Fibroblast of villous mesenchyme (primary cell): ENCODE measurements around the gene TMEM86A. TPM values are rescaled to one million over a fixed set of nuclear protein-coding genes. Genes with fewer than 3 reads are reported as not detected.

Source experiments
- DNase-seq: peaks from one replicate; pipeline ENCODE4 v3.0.0-alpha.2; 2010; ENCODE audit warnings: low read depth
- H3K4me3 ChIP-seq: 2 replicates; pipeline ENCODE4 v1.5.1; 2011; ENCODE audit warnings: low read depth, mild to moderate bottlenecking, low read length
- total RNA-seq: library from RNA; depleted of rRNA; stranded (reverse); fragments of >200 nt; gene quantifications from 2 replicates; pipeline ENCODE4 v1.2.3, GENCODE V29; 2012
- TF ChIP-seq, protein P1 (sequence below): IDR thresholded peaks from 2 replicates; pipeline ENCODE4 v1.5.1; 2012; ENCODE audit warnings: low read depth, mild to moderate bottlenecking, low read length; ENCODE audit not compliant: insufficient read depth

The TMEM86A gene
- total RNA-seq, 1 donor: 0.43 TPM

DNA sequence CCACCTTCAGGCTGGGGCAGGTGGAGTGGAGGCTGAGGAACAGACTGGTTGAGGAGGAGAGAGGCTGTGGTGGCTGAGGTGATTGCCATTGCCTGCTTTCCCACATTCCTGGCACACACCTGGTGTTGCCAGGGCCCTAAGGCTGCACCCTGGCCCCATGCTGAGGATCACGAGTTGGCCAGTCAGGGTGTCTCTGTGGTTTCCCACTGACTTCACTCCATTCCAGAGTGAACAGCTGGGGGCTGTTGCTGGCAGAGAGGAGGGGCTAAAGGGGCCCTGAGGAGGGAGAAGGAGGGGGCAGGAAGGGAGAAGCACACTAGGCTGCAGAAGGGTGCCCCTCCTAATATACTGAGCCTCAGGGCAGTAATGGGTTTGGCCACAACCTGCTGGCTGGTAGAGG, 1.8 kb downstream of the TMEM86A start:
- TF ChIP-seq, protein P1, sequence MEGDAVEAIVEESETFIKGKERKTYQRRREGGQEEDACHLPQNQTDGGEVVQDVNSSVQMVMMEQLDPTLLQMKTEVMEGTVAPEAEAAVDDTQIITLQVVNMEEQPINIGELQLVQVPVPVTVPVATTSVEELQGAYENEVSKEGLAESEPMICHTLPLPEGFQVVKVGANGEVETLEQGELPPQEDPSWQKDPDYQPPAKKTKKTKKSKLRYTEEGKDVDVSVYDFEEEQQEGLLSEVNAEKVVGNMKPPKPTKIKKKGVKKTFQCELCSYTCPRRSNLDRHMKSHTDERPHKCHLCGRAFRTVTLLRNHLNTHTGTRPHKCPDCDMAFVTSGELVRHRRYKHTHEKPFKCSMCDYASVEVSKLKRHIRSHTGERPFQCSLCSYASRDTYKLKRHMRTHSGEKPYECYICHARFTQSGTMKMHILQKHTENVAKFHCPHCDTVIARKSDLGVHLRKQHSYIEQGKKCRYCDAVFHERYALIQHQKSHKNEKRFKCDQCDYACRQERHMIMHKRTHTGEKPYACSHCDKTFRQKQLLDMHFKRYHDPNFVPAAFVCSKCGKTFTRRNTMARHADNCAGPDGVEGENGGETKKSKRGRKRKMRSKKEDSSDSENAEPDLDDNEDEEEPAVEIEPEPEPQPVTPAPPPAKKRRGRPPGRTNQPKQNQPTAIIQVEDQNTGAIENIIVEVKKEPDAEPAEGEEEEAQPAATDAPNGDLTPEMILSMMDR: no peak
- no peak for DNase-seq
- no peak overlapping the region for H3K4me3 ChIP-seq

DNA sequence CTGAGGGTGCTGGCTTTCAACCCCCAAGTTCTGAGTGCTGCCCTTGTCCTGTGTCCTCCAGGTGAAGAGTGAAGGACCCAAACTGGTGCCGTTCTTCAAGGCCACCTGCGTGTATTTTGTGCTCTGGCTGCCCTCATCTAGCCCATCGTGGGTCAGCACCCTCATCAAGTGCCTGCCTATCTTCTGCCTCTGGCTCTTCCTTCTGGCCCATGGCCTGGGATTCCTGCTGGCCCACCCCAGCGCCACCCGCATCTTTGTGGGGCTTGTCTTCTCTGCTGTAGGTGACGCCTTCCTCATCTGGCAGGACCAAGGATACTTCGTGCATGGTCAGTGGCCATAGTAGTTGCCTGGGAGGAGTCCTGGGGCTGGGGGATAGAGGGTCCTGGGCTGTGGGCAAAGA, 2.3 kb downstream of the TMEM86A start:
- DNase-seq: no peak
- TF ChIP-seq, protein P1: no peak
- H3K4me3 ChIP-seq: no peak overlapping the region

DNA sequence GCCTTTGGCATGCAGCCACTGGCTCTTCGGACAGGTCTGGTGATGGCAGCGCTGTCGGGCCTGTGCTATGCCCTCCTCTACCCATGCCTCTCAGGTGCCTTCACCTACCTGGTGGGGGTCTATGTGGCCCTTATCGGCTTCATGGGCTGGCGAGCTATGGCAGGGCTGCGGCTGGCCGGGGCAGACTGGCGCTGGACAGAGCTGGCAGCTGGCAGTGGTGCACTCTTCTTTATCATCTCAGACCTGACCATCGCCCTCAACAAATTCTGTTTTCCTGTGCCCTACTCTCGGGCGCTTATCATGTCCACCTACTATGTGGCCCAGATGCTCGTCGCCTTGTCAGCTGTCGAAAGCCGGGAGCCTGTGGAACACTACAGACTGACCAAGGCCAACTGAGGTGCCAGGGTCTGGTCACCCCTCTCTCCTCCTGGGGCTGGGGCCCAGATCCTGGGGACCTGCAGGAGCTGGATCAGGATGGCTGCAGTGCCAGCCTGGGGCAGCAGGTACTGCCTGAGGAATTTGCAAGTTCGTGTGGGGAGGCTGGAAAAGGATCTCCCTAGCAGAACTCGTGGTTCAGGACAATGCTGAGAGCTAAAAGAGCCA, 3.1 kb downstream of the TMEM86A start:
- DNase-seq: no peak
- TF ChIP-seq, protein P1: no peak
- no peak overlapping the region for H3K4me3 ChIP-seq

DNA sequence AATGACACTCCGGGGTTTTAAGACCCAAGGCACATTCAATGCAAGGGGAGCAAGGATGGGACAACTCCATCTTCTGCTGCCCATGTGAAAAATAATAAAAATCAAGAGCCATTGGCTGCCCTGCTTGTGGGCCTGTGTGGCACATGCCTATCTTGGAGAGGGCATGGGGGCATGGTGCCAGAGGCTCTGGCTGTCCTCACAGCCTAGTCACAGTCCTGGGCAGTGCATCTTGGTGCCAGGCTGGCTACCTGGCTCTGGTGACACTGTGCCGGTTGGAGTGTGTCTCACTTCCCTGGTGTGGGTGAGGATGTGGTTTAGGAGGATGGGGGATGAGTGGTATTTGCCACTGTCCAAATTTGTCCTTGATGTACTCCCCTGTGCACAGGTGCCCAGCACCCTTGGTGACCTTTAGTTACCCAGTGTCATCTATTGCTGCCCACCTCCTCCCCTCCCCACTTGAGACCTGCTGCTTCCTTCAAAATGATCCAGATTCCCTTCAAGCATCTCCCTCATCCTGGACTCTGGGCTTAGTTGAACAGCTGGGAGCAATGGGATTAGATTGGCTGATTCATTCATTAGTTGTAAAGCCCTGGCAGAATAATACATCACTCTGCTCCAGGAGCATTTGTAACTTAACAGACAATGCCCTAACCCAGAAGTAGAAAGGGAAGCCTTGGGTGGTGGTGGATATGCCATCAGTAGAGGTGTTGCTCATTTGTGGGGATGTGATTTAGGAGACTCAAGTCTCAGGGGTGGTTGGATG, 4.6 kb downstream of the TMEM86A start:
- H3K4me3 ChIP-seq: no peak overlapping the region
- TF ChIP-seq, protein P1: no peak
- no peak for DNase-seq

DNA sequence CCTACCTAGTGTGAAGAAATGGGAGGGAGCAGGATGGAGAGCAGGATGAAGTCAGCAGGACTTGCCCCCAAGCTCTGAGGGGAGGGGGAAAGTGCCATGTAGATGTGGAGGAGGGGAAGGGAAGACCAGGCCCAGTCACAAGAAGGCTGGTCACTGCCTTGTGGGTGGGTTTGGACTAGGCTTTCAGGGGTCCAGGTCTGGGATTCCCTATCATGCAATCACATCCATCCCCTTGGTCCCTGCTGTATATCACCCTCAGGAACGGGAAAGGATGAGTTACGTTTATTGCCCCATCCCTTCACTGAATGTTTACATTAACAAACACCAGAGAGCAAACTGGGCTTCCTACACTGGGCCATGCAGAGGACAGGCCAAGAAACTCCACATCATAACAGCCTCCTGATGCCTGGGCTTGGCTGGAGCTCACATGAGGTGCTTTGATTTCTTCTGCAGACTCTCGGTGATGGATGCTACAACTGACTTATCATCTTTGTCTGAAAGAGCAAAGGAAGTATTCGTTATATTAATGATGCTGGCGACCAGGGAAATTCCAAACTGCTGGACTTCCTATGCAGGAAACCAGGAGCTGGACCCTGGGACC, 5.6 kb downstream of the TMEM86A start:
- no peak overlapping the region for H3K4me3 ChIP-seq
- DNase-seq: no peak
- TF ChIP-seq, protein P1: no peak

DNA sequence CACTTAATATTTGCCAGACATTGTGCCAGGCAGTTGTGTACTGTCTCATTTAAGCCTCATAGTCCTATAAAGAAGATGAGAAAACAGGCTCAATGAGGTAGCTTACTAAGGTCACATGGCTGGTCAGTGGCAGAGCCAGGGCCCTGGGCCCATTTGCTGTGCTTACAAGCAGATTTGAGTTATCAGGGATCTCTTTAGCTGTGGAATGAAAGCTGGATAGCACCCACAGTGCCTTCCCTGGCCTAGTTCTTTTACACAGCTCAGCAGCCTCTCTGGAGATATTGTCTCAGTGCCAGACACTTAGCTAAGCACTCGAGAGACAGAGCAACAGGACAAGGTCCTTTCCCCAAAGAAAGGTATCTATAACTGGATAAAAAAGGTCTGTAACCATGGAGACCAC, 6.1 kb downstream of the TMEM86A start:
- no peak overlapping the region for H3K4me3 ChIP-seq
- TF ChIP-seq, protein P1: no peak
- DNase-seq: no peak
